HepG2 (cell line): ENCODE results near the gene CAMK2N2. TPM values are rescaled to one million over a fixed set of nuclear protein-coding genes. Genes with fewer than 3 reads are reported as not detected.

ENCODE experiments used
- AGO1 ChIP-seq: fragments of 200-400 bp; formaldehyde crosslinking; IDR thresholded peaks from 2 replicates; pipeline ENCODE4 v1.6.1; 2017; ENCODE audit warnings: mild to moderate bottlenecking, low read depth, low read length, moderate library complexity; ENCODE audit not compliant: poor library complexity, severe bottlenecking
- ARNT2 ChIP-seq: sonication (generic); formaldehyde crosslinking; IDR thresholded peaks from 2 replicates; pipeline ENCODE4 v1.8.0; 2022; ENCODE audit warnings: mild to moderate bottlenecking, low read depth, missing genetic modification reagents, moderate library complexity
- NPAS2 ChIP-seq: sonication (generic); formaldehyde crosslinking; IDR thresholded peaks from 2 replicates; pipeline ENCODE4 v1.8.0; 2022; ENCODE audit warnings: mild to moderate bottlenecking, missing genetic modification reagents, borderline replicate concordance
- PHF20 ChIP-seq: sonication (generic); formaldehyde crosslinking; IDR thresholded peaks from 2 replicates; pipeline ENCODE4 v1.5.0; 2020; ENCODE audit warnings: mild to moderate bottlenecking, missing genetic modification reagents
- SIN3B ChIP-seq: fragments of 150-350 bp; IDR thresholded peaks from 2 replicates; pipeline ENCODE4 v1.6.1; 2014; ENCODE audit warnings: low read length
- SRSF1 ChIP-seq: fragments of 200-400 bp; formaldehyde crosslinking; optimal IDR thresholded peaks from 2 replicates; pipeline ENCODE3; 2017; ENCODE audit warnings: mild to moderate bottlenecking, low read depth, low read length, moderate library complexity
- ZNF329 ChIP-seq: sonication (generic); formaldehyde crosslinking; IDR thresholded peaks from 2 replicates; pipeline ENCODE4 v1.9.0; 2021; ENCODE audit warnings: low read depth, mild to moderate bottlenecking, missing genetic modification reagents
- ZNF556 ChIP-seq: sonication (generic); formaldehyde crosslinking; IDR thresholded peaks from 2 replicates; pipeline ENCODE4 v1.4.0; 2020; ENCODE audit warnings: mild to moderate bottlenecking, missing genetic modification reagents, borderline replicate concordance
- ZSCAN30 ChIP-seq: sonication (generic); formaldehyde crosslinking; IDR thresholded peaks from 2 replicates; pipeline ENCODE4 v1.5.0; 2020; ENCODE audit warnings: mild to moderate bottlenecking, missing genetic modification reagents
- polyA plus RNA-seq, 8 experiments: library from polyadenylated mRNA; depleted of rRNA in 3 of 8; stranded (reverse) in 7 of 8; unstranded in 1 of 8; fragments of >200 nt; fragmentation: Illumina TruSeq in 4 of 8; extraction: Trizol in 4 of 8; gene quantifications; 2 replicates each; pipeline versions ENCODE4 v1.2.1 to v1.2.3, GENCODE V29; 2011 to 2016; ENCODE audit warnings: low read depth in 4 of 8, missing spikeins in 1 of 8, mixed read lengths in 1 of 8; ENCODE audit not compliant: insufficient read depth in 1 of 8
- total RNA-seq, 5 experiments: library from RNA; depleted of rRNA; stranded (reverse); fragments of >200 nt; fragmentation: Illumina TruSeq; extraction: Trizol; gene quantifications; 2 replicates each; pipeline ENCODE4 v1.2.3, GENCODE V29; 2016; ENCODE audit warnings: low read depth in 1 of 5
- TF ChIP-seq, protein P1 (sequence below): sonication (generic); formaldehyde crosslinking; IDR thresholded peaks from 2 replicates; pipeline ENCODE4 v1.8.1; 2023; ENCODE audit warnings: mild to moderate bottlenecking, missing genetic modification reagents, borderline replicate concordance
- TF ChIP-seq, protein P2 (sequence below): sonication (generic); formaldehyde crosslinking; IDR thresholded peaks from 2 replicates; pipeline ENCODE4 v1.9.0; 2021; ENCODE audit warnings: mild to moderate bottlenecking, missing genetic modification reagents
- TF ChIP-seq, protein P3 (sequence below): sonication (generic); formaldehyde crosslinking; IDR thresholded peaks from 2 replicates; pipeline ENCODE4 v1.4.0; 2020; ENCODE audit warnings: mild to moderate bottlenecking, missing genetic modification reagents, borderline replicate concordance
- TF ChIP-seq, protein P4 (sequence below): sonication (generic); formaldehyde crosslinking; IDR thresholded peaks from 2 replicates; pipeline ENCODE4 v1.8.0; 2022; ENCODE audit warnings: mild to moderate bottlenecking, missing genetic modification reagents; ENCODE audit not compliant: insufficient replicate concordance
- TF ChIP-seq, protein P5 (sequence below): sonication (generic); formaldehyde crosslinking; IDR thresholded peaks from 2 replicates; pipeline ENCODE4 v1.8.1; 2023; ENCODE audit warnings: missing genetic modification reagents, mild to moderate bottlenecking, borderline replicate concordance
- TF ChIP-seq, protein P6 (sequence below): sonication (generic); formaldehyde crosslinking; IDR thresholded peaks from 2 replicates; pipeline ENCODE4 v1.5.0; 2020; ENCODE audit warnings: missing genetic modification reagents, mild to moderate bottlenecking, borderline replicate concordance

The CAMK2N2 gene
- total and polyA plus RNA-seq, 2 of the 13 experiments (the other 11 are each of a cell fraction or from before 2014, with no cell fraction given): 0.12 to 0.27 TPM

- TF ChIP-seq ZNF556 (CRISPR knock-in tag): no peak
- TF ChIP-seq, protein P1, sequence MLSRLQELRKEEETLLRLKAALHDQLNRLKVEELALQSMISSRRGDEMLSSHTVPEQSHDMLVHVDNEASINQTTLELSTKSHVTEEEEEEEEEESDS: peak; percentile 63; the same call in 1 of the 2 replicates
- TF ChIP-seq PHF20 (CRISPR knock-in tag): peak; percentile 77
- no peak for TF ChIP-seq NPAS2 (CRISPR knock-in tag)
- TF ChIP-seq, protein P2, sequence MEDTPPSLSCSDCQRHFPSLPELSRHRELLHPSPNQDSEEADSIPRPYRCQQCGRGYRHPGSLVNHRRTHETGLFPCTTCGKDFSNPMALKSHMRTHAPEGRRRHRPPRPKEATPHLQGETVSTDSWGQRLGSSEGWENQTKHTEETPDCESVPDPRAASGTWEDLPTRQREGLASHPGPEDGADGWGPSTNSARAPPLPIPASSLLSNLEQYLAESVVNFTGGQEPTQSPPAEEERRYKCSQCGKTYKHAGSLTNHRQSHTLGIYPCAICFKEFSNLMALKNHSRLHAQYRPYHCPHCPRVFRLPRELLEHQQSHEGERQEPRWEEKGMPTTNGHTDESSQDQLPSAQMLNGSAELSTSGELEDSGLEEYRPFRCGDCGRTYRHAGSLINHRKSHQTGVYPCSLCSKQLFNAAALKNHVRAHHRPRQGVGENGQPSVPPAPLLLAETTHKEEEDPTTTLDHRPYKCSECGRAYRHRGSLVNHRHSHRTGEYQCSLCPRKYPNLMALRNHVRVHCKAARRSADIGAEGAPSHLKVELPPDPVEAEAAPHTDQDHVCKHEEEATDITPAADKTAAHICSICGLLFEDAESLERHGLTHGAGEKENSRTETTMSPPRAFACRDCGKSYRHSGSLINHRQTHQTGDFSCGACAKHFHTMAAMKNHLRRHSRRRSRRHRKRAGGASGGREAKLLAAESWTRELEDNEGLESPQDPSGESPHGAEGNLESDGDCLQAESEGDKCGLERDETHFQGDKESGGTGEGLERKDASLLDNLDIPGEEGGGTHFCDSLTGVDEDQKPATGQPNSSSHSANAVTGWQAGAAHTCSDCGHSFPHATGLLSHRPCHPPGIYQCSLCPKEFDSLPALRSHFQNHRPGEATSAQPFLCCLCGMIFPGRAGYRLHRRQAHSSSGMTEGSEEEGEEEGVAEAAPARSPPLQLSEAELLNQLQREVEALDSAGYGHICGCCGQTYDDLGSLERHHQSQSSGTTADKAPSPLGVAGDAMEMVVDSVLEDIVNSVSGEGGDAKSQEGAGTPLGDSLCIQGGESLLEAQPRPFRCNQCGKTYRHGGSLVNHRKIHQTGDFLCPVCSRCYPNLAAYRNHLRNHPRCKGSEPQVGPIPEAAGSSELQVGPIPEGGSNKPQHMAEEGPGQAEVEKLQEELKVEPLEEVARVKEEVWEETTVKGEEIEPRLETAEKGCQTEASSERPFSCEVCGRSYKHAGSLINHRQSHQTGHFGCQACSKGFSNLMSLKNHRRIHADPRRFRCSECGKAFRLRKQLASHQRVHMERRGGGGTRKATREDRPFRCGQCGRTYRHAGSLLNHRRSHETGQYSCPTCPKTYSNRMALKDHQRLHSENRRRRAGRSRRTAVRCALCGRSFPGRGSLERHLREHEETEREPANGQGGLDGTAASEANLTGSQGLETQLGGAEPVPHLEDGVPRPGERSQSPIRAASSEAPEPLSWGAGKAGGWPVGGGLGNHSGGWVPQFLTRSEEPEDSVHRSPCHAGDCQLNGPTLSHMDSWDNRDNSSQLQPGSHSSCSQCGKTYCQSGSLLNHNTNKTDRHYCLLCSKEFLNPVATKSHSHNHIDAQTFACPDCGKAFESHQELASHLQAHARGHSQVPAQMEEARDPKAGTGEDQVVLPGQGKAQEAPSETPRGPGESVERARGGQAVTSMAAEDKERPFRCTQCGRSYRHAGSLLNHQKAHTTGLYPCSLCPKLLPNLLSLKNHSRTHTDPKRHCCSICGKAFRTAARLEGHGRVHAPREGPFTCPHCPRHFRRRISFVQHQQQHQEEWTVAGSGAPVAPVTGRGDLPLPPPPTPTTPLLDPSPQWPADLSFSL (CRISPR knock-in tag): no peak
- TF ChIP-seq SRSF1: no peak
- TF ChIP-seq, protein P3, sequence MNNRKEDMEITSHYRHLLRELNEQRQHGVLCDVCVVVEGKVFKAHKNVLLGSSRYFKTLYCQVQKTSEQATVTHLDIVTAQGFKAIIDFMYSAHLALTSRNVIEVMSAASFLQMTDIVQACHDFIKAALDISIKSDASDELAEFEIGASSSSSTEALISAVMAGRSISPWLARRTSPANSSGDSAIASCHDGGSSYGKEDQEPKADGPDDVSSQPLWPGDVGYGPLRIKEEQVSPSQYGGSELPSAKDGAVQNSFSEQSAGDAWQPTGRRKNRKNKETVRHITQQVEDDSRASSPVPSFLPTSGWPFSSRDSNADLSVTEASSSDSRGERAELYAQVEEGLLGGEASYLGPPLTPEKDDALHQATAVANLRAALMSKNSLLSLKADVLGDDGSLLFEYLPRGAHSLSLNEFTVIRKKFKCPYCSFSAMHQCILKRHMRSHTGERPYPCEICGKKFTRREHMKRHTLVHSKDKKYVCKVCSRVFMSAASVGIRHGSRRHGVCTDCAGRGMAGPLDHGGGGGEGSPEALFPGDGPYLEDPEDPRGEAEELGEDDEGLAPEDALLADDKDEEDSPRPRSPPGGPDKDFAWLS (CRISPR knock-in tag): no peak
- TF ChIP-seq, protein P4, sequence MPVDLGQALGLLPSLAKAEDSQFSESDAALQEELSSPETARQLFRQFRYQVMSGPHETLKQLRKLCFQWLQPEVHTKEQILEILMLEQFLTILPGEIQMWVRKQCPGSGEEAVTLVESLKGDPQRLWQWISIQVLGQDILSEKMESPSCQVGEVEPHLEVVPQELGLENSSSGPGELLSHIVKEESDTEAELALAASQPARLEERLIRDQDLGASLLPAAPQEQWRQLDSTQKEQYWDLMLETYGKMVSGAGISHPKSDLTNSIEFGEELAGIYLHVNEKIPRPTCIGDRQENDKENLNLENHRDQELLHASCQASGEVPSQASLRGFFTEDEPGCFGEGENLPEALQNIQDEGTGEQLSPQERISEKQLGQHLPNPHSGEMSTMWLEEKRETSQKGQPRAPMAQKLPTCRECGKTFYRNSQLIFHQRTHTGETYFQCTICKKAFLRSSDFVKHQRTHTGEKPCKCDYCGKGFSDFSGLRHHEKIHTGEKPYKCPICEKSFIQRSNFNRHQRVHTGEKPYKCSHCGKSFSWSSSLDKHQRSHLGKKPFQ (CRISPR knock-in tag): peak; percentile 19
- 0 out of 2 replicates have a peak, but pooled peaks have one; percentile 1 for TF ChIP-seq ZNF329 (CRISPR knock-in tag)
- TF ChIP-seq, protein P5, sequence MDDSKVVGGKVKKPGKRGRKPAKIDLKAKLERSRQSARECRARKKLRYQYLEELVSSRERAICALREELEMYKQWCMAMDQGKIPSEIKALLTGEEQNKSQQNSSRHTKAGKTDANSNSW (CRISPR knock-in tag): no peak
- TF ChIP-seq ARNT2 (CRISPR knock-in tag): no peak
- TF ChIP-seq ZSCAN30 (CRISPR knock-in tag): peak; percentile 67; the same call in 1 of the 2 replicates
- TF ChIP-seq, protein P6, sequence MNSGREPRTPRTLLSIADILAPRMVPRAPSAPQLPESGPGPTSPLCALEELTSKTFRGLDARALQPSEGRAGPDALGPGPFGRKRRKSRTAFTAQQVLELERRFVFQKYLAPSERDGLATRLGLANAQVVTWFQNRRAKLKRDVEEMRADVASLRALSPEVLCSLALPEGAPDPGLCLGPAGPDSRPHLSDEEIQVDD (CRISPR knock-in tag): no peak
- TF ChIP-seq AGO1: no peak
- no peak for TF ChIP-seq SIN3B
These were observed 37.6 kb upstream of the CAMK2N2 start, which contains the start of gene PSMD2 (continued) for GRCh38 chr3:184298759-184299487.
